Activated CD4-positive, alpha-beta T cell treated with anti-CD3 and anti-CD28 coated beads, Interleukin-2, Interleukin-6, amounts not matched to agents 100 ng/mL and 50 ng/mL, durations not matched to agents 16 hours and 8 hours (primary cell): ENCODE results near the gene DSN1.
"Not testable (repeated sequence)": the region's sequence is repeated elsewhere in the genome, so short reads cannot be mapped to it uniquely, and the experiment has no call there.

Experiments
- DNase-seq: peaks from one replicate; pipeline ENCODE4 v3.0.0-alpha.2; 2020

Gene DSN1

DNA sequence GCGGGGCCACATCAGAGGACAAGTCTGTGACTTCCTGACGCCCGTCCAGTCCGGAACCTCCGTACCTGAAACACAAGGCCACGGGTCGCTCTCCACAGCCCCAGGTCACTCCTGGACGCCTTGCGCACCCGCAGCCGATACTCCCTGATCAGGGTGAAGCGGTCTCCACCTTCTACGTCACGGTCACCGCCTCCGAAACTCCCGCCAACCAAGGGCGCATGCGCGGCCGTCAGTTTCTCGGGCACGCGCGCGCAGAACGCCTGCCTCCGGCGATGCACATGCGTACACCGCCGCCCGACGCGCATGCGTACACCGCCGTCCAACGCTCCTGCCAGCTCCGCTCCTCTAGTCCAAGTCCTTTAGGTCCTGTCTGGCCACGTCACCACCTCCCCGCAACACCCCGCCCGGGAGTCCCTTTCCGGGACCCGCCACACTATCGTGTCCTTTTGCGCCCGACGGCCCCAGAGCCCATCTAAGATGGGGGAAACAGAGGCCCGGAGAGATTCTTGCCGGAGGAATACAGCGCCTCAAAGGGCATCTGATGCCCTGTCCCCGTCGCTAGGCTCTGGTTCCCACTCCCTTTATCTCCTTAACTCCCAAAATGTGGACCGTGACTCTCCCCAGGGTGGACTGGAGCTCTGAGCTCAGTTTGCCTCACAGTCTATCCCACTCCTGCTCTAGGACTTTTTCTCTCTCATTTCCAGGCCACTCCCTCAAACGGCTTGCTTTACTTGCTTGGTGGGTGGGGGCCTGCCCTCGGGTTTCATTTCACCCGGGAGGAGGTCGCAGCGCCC is at the start of gene DSN1:
TSS of gene DSN1 (minus strand) at position 167 of the 794 bp plus-strand sequence. CDS start 2,305 bp downstream, outside the sequence.
- peak; percentile 99 for DNase-seq

GRCh38 chr20:36823121-36823520 is 49.6 kb upstream of the DSN1 start:
- no peak for DNase-seq

- DNase-seq, result no peak
These were observed 48.4 kb upstream of the DSN1 start for GRCh38 chr20:36821964-36822437.

- DNase-seq, result no peak
These were observed 47.4 kb upstream of the DSN1 start for GRCh38 chr20:36820928-36821327.

- no peak for DNase-seq
These were observed 46.5 kb upstream of the DSN1 start for GRCh38 chr20:36820073-36820472.

- DNase-seq, result no peak
These were observed 46.1 kb upstream of the DSN1 start for GRCh38 chr20:36819659-36820058.

DNA sequence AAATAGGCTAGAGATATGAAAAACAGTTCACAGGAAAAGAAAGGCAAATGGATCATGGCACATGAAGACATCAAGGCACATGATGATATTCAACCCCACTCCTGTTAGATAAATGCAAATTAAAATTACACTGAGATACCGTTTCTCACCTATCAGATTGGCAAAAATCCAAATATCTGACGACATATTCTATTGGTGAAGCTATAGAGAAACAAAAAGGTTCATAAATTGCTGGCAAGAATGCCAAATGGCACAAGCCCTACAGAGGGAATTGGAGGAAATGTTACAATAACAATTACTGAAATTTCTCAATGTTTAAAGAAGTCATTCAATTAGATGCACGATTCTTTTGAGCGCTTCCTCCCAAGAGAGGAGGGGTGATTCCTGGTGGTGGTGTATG is 45.3 kb upstream of the DSN1 start:
- no peak for DNase-seq

DNA sequence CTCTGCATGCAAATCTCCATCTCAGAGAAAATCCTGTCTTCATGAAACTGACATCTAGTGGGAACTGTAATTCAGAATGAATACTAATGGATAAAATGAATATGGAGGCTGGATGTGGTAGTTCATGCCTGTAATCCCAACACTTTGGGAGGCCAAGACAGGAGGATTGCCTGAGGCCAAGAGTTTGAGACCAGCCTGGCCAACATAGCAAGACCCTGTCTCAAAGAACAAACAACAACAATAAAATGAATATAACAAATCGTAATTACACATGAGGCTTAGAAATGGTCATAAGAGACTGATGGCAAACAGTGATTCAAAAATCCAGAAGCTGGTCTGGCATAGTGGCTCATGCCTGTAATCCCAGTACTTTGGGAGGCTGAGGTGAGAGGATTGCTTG is 44.6 kb upstream of the DSN1 start:
- no peak for DNase-seq

DNA sequence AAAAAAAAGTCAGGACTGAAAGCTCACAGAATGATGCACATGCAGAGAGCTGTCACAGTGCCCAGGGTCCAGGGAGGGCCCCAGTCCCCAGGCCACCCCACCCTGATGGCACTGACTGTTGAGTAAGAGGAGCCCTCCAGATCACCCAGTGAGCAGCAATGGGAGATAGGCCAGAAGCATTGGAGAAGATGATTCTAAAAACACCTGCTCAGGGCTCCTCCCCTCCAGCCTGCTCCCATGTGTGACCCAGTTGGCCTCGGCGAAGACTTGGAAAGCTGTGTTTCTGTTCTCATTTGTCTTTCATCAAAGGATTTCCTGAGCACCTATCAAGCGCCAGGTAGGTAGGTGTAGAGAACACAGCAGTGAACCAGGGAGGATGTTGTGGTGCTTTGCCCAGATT is 43.9 kb upstream of the DSN1 start:
- no peak for DNase-seq

DNA sequence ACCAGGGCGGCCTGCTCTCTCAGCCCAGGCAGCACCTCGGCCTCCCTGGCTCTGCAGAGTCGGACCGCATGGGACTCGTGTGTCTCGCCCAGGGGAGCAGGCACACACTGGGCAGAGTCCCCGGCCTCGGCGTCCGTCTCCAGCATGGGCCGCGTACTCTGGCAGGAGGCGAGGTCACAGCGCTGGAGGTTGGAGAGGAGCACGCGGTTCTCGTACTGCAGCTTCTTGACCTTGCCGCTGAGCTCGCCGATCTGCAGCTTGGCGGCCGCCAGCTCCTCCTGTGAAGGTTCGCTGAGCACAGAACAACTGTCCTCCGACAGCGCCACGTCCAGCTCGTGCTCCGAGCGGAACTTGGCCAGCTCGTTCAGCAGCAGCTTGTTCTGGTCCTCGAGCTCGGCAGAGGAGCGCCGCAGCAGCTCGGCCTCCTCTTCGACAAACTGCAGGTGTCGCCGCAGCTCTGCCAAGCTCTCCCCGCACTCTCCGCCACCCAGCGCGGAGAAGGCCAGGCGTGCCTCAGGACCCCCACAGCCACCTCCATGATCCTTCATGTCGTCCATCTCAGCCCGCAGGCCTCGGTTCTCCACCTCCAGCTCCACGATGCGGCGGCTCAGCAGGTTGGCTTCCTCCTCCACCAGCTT is 42.0 kb upstream of the DSN1 start:
- DNase-seq, result no peak

DNA sequence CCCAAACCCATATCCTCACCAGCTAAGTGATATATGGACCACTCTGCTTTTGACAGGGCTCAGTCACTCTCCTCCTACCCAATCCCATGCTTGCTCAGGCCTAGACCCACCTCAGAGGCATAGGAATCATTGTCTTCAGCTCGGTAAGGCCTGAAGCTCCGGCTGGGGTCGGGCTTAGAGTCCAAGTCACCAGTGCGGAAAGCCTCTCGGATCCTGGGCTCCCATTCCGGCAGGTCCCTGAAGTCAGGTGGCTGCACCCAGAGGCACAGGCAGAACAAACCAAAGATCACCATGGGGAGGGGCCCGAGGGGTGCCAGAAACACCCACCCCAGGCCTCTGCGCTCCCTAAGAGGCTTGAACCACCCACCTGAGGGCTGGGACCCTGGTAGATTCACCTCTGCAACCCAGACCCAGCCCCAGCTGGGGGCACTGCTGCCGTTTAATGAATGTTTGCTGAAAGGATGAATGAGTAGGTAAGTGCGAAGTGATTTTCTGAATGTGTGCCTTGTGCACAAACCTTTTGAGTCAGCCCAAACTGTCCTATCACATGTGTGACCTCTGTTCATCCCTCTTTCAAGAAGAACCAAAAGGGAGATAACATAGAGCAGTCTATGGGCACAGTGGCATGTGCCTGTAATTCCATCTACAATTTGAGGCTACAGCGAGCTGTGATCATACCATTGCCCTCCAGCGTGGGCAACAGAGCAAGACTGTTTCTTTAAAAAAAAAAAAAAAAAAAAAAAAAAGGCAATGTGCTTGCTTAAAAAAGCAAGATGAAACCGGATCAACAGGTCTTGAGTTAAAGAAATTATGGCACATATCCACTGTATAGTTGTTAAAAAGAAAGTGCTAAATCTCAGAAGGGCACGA is 39.3 kb upstream of the DSN1 start:
- DNase-seq, result no peak

DNA sequence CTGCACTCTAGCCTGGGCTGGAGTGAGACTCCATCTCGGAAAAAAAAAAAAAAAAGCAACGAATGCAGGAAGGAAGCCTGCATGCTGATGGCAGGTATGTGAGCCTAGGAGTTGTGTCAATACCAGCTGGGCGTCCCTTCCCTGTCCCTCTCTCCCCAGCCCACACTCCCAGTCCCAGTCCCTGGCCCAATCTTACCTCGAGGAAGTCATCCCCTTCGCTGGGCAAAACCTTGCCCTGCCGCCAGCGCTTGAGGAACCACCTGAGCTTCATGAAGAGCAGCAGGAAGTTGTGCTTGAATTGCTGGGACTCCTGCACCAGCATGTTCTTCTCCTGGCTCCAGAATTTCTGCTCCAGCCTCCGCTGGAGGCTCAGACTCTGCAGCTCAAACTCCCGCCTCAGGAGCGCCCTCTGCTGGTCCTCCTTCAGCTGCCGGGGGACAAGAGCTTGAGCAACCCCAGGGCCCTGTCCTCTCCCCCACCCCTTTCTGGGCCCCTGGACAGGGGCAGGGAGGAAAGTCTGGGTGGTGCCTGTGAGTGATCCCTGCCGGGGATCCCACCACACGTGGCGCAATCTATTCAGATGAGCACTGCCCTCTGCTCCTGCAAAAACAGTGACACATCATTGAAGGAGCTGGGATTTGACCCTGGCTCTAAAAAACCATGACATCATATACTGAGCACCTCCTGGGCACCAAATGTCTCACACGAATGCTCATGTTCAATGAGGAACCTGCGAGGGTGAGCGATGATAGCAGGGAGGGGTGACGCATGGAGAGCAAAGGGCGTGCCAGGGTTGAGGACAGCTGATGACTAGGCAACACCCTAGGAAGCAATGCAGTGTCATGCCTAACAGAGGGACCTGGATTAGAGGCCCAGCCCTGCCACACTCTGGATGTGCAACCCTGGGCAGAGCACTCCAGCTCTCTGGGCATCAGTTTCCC is 35.0 kb upstream of the DSN1 start:
- peak; percentile 84 for DNase-seq

GRCh38 chr20:36806049-36806448 is 32.5 kb upstream of the DSN1 start:
- no peak for DNase-seq

DNA sequence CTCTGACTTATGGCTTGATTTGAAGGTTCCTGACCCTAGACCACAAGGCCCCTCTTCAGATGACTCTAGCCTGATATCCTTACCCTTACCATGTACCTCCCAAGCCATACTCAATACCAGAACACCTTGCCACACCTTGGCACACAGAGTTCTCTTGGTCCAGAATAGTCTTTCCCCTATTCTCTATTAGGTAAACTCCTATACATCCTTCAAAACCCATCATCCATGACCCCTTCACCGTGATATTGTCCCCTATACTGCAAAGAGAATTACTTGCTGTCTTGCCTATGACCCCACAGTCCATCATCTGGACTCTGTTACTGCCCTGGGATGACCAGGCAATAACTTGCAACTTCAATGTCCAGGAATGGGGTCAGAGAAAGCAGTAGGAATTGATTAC is 31.8 kb upstream of the DSN1 start:
- no peak for DNase-seq

DNA sequence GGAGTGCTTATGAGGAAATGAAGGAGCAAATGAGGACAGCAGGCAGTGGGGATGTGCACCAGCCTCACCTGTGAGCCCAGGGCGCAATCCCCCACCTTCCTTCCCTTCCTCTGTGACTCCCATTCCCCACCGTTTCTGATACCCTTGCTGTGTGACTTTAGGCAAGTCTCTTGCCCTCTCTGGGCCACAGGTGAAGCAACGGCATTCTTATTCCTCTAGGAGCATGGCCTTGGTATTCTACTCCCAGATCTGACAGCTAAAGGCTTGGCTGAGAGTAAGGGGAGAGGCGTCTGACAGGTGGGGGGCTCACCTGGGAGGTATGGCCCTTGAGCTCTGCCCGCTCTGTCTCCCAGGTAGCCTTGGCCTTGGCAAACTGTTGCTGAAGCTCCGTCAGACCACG is 30.9 kb upstream of the DSN1 start:
- DNase-seq, result no peak

DNA sequence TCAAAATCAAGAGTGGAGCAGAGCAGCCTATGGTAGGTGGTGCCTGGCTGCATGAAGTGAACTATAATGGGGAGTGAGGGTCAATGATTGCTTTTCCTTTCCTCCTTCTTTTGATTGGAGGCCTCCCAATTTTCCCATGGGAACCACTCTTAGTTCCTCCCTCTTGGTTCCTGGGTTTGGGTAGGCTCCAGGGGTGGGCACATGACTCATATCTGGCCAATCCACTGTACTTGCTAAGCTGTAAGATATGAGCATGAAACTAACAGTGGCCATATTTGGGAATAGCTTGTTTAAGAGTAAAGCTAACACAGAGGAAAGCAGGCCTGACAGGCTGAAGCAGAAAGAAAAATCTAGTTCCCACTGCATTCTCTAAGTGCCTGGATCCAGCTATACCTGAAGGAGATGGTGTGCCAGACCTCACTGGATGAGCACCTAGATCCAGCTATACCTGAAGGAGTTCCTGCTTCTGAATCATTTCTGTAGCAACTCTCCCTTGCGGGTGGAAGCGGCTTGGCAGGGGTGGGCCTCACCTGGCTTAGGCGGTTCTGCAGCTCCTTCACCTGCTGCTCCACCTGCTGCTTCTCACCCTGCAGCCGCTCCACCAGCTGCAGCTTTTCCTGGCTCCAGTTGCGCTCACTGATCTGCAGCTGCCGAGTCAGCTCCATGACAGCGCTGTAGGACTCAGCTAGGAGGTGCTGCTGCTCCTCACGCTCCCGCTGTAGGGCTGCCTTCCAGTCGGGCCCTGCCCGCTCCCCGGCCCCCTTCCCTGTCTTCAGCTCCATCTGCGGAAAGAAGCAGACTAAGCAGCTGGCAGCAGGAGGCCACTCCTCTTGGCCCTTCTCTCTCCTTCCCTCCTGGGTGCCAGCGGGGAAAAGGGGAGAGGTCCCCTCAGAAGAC is 29.0 kb upstream of the DSN1 start:
- no peak for DNase-seq

DNA sequence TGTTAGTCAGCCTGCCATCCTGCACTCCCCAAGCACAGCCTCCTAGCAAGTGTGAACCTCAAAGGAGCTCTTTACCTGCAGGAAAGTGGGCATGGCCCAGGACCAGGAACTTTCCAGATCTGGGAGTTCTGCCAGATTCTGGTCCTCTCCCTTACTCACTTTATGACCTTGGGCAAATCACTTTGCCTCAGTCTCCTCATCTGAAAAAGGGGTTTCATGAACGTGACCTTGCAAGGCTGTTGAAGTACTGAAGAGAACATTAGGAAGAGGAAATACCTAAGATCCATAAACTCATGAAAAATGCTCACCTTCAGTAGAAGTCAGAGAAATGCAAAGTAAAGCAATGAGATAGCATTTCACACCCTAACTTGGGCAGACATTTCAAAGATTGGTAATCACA is 26.8 kb upstream of the DSN1 start:
- no peak for DNase-seq

DNA sequence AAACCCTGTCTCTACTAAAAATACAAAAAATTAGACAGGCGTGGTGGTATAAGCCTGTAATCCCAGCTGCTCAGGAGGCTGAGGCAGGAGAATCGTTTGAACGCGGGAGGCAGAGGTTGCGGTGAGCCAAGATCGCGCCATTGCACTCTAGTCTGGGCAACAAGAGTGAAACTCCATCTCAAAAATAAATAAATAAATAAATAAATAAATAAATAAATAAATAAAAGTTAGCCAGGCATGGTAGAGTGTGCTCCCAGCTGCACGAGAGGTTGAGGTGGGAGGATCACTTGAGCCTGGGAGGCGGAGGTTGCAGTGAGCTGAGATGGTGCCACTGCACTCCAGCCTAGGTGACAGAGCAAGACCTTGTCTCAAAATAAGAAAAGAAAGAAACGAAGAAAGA is 25.8 kb upstream of the DSN1 start:
- DNase-seq, result not testable (repeated sequence)

- no peak for DNase-seq
These were observed 23.3 kb upstream of the DSN1 start for GRCh38 chr20:36796875-36797274.

GRCh38 chr20:36796117-36796516 is 22.6 kb upstream of the DSN1 start:
- DNase-seq, result no peak

DNA sequence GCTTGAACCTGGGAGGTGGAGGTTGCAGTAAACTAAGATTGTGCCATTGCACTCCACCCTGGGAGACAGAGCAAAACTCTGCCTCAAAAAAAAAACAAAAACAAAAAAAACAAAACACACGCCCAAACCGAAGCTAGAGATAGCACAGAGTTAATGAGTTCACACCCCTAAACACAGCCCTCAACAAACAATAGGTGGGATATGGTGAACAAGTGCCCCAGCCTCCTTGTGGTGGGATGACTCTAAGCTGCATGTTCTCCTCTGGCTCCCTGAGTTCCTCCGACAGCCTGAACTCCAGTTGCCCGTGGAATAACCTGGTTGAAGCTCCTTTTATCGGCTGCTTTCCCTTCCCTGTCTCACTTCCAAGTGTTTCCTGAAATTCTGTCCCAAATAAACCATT is 22.1 kb upstream of the DSN1 start:
- no peak for DNase-seq
